Heart left ventricle (tissue), 16 donors: Measurements from ENCODE around the gene DDX6. TPM values are rescaled to one million over a fixed set of nuclear protein-coding genes. Genes with fewer than 3 reads are reported as not detected.
A peak's percentile ranks its signal among the peaks of the same experiment; 100 is the strongest.

Experiments used
- ATAC-seq, 4 donors: fragments of 200-7000 bp; cut with Tn5 transposase; one replicate each; pipeline ENCODE4 v1.9.1; 2020 to 2022; ENCODE audit warnings: moderate library complexity in 4 of 4, mild to moderate bottlenecking in 3 of 4, moderate number of reproducible peaks in 1 of 4
- DNase-seq, 5 donors: peaks; one replicate each; pipeline ENCODE4 v3.0.0-alpha.2; 2020
- H3K27ac ChIP-seq, 12 donors: fragments of 200-600 bp; sonication (generic) in 4 of 12; one replicate each; pipeline versions ENCODE4 v1.5.0 to v1.8.0; 2016 to 2022; ENCODE audit warnings: mild to moderate bottlenecking in 2 of 12
- H3K27me3 ChIP-seq, 9 donors: fragments of 200-600 bp; sonication (generic) in 2 of 9; one replicate each; pipeline versions ENCODE4 v1.5.1 to v1.8.0; 2016 to 2022; ENCODE audit warnings: mild to moderate bottlenecking in 3 of 9
- H3K36me3 ChIP-seq, 9 donors: fragments of 200-600 bp; sonication (generic) in 2 of 9; one replicate each; pipeline versions ENCODE4 v1.5.0 to v1.8.0; 2018 to 2022; ENCODE audit warnings: mild to moderate bottlenecking in 2 of 9
- H3K4me1 ChIP-seq, 12 donors: fragments of 200-600 bp; sonication (generic) in 4 of 12; one replicate each; pipeline versions ENCODE4 v1.5.0 to v1.8.0; 2016 to 2022; ENCODE audit warnings: mild to moderate bottlenecking in 3 of 12
- H3K4me3 ChIP-seq, 12 donors: fragments of 200-600 bp; sonication (generic) in 4 of 12; one replicate each; pipeline versions ENCODE4 v1.5.0 to v1.8.0; 2017 to 2022; ENCODE audit warnings: mild to moderate bottlenecking in 9 of 12, moderate library complexity in 4 of 12
- H3K9me3 ChIP-seq, 12 donors: fragments of 200-600 bp; sonication (generic) in 4 of 12; one replicate each; pipeline versions ENCODE4 v1.5.0 to v1.8.0; 2016 to 2022; ENCODE audit warnings: mild to moderate bottlenecking in 1 of 12
- CTCF ChIP-seq, 12 donors: fragments of 200-600 bp; sonication (generic) in 4 of 12; IDR thresholded peaks; one replicate each; pipeline versions ENCODE4 v1.5.0 to v1.8.0; 2018 to 2022; ENCODE audit warnings: antibody characterized with exemption in 12 of 12, mild to moderate bottlenecking in 5 of 12
- POLR2A ChIP-seq, 2 donors: fragments of 450-650 bp; IDR thresholded peaks; one replicate each; pipeline ENCODE4 v1.6.1; 2017; ENCODE audit warnings: antibody characterized with exemption in 2 of 2, mild to moderate bottlenecking in 2 of 2, moderate library complexity in 2 of 2
- WGBS, 4 donors: extraction: QIAGEN DNeasy Blood & Tissue Kit in 2 of 4; methylation state at CpG; one replicate each; pipeline versions ENCODE4 v1.1.5 to v1.1.7; 2013 to 2018; 5-methylcytosine and 5-hydroxymethylcytosine counted together
- intact Hi-C, 10 donors: fragments of 100-400 bp; cut with DNase I; formaldehyde crosslinking; loops; one replicate each; pipeline versions ENCODE4 v1.11.1 to v1.14.2; 2022
- polyA plus RNA-seq, 2 donors: library from polyadenylated mRNA; stranded (reverse); fragments of 200-250 nt; gene quantifications; one replicate each; pipeline ENCODE4 v1.2.3, GENCODE V29; 2013
- total RNA-seq, 9 donors: library from RNA; depleted of rRNA in 2 of 9; stranded (reverse); fragments of >200 nt in 2 of 9; fragmentation: NEBNext Ultra II Directional in 3 of 9; extraction: Animal tissue kit (Norgen Biotek cat#: 25700) in 3 of 9; gene quantifications; one replicate each; pipeline versions ENCODE4 v1.1.0 to v1.2.4, GENCODE V29; 2016 to 2023
- donor health status: ischemic (EF 13 %, LVEDD 7.1; RV severe dilation, severe dysfunction).
- donor health status: healthy with polysubstance abuse.
- donor health status: DM: no; HTN: yes; CAD: no.
- donor health status: DM: no; HTN: no; CAD: no.
- donor health status: ischemic (EF 25% LVEDD 6.9; RV normal size, moderate dysfunction).
- donor health status: ischemic (EF 25% LVEDD 5.7; RV mildly dilated, moderate dysfunction).
- donor health status: healthy.
- donor health status: DM: yes; HTN: yes; CAD: no.
- donor health status: ischemic (EF 35%, LVEDD 5.7; RV mildly dilated, moderate dysfunction).
- donor health status: nonischemic (EF 11% LVEDD 7.7; RV severe dilation, severe dysfunction).
- donor health status: DM: yes; HTN: yes; CAD: no.
- donor health status: PGD.
- donor health status: ischemic (EF 29% LVEDD 5.4; RV normal size, mild dysfunction).
- donor health status: nonischemic (EF 23%, LVEDD 6.1; RV moderate dilation, normal function).

DDX6 gene
- total and polyA plus RNA-seq, 11 donors, result 29.4 to 166 (median 110) TPM

GRCh38 chr11:118790357-118791110, 430 bp downstream of the DDX6 start:
- peaks cover 0 to 7% (median 5%) of the 10 kb centered on the region in 9 donors for H3K36me3 ChIP-seq
- peaks cover 0 to 56% (median 44%) of the 10 kb centered on the region in 12 donors for H3K4me1 ChIP-seq
- DNase-seq (peak; percentile 63 to 74 (median 70)), ATAC-seq (peak; percentile 57 to 74 (median 62))
- TF ChIP-seq CTCF (IDR thresholded peaks at IDR 0.05) (peak in 11 of 12 donors; percentile 20 to 75 (median 51)), POLR2A (IDR thresholded peaks at IDR 0.05) (no peak)
- H3K27ac ChIP-seq, result peak overlapping the region; percentile 92 to 100 (median 99)
- H3K4me3 ChIP-seq, result peak overlapping the region; percentile 66 to 98 (median 78)
- intact Hi-C loops, result loop anchor here in 7 of 10 donors (1.0 to 10.0 kb wide), 9 partner anchors 84 to 138 kb away; partner anchors contain the start of gene BCL9L (in 4 of the 7)
- no peaks in the 10 kb centered on the region for H3K9me3 ChIP-seq
- WGBS, 4 donors, result 0 to 1% (median 0%) methylated on average over 36 to 54 of the region's 54 CpGs
- H3K27me3 ChIP-seq, result no peaks in the 10 kb centered on the region

DNA sequence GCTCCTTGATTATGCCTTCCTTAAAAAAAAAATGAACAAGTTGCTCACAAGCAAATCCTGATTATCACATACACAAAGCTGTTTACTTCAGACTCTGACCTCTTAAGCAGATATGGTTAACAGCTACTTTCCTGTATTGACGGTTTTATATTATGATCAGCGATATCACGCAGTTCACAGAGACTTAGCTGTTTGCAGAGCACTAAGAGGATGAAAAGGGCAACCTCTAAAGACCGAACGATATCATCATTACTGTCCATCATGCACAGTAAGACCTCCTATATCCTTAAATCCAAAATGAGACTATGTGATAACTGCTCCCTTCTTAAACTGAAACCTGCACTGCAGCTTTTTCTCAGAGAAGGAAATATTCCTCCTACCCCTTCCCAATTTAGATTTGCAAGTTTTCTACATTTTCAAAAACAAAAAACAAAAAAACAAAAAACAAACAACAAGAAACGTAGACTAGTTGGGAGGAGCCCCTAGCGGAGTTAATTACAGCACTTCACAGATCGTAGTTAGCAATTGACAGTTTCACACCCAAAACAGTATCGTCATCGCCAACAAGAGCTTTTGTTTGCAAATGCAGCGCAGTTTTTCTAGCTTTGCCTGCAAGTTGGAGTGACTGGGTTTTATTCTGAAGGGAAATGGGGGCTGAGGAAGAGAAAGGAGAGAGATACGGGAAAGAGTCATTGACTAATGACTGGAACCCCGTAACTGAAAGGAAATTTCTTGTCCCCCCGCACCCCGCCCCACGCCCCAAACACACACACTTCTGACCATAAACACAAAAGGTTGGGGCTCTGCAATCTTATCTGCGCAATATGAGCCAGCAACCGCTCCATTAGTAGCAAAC, 1.2 kb downstream of the DDX6 start:
- Histone ChIP-seq H3K4me3 (peak overlapping the region; percentile 66 to 98 (median 78)), H3K36me3 (peaks cover 0 to 15% (median 13%) of the 10 kb centered on the region in 9 donors), H3K27me3 (no peaks in the 10 kb centered on the region), H3K4me1 (peaks cover 0 to 64% (median 52%) of the 10 kb centered on the region in 12 donors), H3K9me3 (no peaks in the 10 kb centered on the region), H3K27ac (peak overlapping the region; percentile 92 to 100 (median 99))
- DNase-seq (peak in 1 of 5 donors; percentile 8), ATAC-seq (peak in 1 of 4 donors; percentile 0)
- intact Hi-C loops, result loop anchor here in 8 of 10 donors (2.0 to 10.0 kb wide), 8 partner anchors 85 to 139 kb away; partner anchors contain the start of gene BCL9L (in 4 of the 8)
- TF ChIP-seq POLR2A (IDR thresholded peaks at IDR 0.05), result no peak
- TF ChIP-seq CTCF (IDR thresholded peaks at IDR 0.05), result no peak
- WGBS, 4 donors, result 0 to 2% (median 1%) methylated on average over 18 of the region's 18 CpGs

DNA sequence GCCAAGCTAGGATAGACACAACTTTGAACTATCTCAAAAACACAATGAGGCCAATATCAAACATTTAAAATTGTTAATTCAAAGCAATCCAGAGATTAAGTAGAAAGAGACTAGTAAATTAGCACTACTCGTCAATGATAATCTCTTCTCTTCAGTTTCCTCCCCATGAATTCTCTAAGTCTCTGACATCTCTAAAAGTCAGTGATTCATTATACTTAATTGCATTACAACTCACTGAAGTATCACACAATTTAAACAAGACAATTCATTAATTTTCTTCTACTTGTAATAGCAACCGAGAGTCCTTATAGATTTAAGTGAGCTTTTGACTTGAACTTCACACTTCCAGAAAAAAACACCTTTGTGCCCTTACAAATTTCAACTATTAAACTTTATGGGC, 4.3 kb downstream of the DDX6 start:
- DNase-seq, result no peak
- H3K4me3 ChIP-seq, result peak overlapping the region in 1 of 12 donors; percentile 12
- intact Hi-C loops, result loop anchor here in 1 of 10 donors (10.0 kb wide), 1 partner anchor 92 kb away; no protein-coding TSS in a partner anchor
- no peak for ATAC-seq
- TF ChIP-seq CTCF (IDR thresholded peaks at IDR 0.05), result no peak
- no peak for TF ChIP-seq POLR2A (IDR thresholded peaks at IDR 0.05)
- H3K36me3 ChIP-seq, result peaks cover 0 to 46% (median 41%) of the 10 kb centered on the region in 9 donors
- no peaks in the 10 kb centered on the region for H3K27me3 ChIP-seq
- WGBS, 4 donors, result 37 to 52% (median 47%) methylated on average over 2 of the region's 2 CpGs
- no peaks in the 10 kb centered on the region for H3K9me3 ChIP-seq
- H3K27ac ChIP-seq, result no peak overlapping the region
- H3K4me1 ChIP-seq, result peaks cover 0 to 77% (median 66%) of the 10 kb centered on the region in 12 donors
